Stimulated activated CD4-positive, alpha-beta T cell treated with anti-CD3 and anti-CD28 coated beads, Interleukin-4, amount 100 ng/mL, for 48 hours (primary cell): Measurements from ENCODE around the gene PRPF31.

Experiments used
- DNase-seq, 2 donors: peaks; one replicate each; pipeline ENCODE4 v3.0.0-alpha.2; 2020; ENCODE audit warnings: low read depth in 2 of 2

The PRPF31 gene

DNA sequence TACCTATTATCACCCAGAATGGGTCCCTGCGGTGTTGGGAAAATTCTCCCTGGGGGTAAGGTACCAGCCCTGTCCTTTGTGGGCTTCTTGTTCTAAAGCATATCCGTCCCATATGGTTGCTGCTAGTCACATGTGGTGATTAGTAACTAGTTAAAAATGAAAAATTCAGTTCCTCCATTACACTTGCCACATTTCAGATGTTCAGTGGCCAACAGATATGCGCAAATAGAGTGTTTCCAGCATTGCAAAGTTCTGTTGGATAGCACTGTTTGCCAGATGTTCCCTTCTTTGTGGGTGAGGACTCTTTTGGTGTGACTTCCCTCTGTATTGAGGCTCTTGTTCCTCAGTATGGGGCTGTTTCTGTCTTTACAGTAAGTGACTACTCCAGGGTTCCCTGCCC is 25.8 kb downstream of the PRPF31 start:
- DNase-seq = no peak

GRCh38 chr19:54142166-54142780 is 26.7 kb downstream of the PRPF31 start:
- no peak for DNase-seq

DNA sequence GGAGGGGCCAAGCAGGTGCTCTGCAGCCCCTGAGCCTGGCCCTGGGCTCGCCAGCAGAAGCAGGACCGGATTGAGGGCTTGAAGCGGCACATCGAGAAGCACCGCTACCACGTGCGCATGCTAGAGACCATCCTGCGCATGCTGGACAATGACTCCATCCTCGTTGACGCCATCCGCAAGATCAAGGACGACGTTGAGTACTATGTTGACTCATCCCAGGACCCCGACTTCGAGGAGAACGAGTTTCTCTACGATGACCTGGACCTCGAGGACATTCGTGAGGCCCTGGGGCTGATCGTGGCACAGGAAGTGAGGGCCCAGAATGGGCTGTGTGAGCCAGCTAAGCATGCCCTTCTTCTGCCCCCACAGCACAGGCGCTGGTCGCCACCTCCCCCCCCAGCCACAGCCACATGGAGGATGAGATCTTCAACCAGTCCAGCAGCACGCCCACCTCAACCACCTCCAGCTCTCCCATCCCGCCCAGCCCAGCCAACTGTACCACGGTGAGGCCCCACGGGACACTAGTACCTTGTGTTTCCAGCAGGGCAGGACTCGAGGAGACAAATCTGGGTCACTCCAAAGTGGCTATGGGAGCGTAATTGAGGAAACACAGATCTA is 30.1 kb downstream of the PRPF31 start:
- DNase-seq = no peak

DNA sequence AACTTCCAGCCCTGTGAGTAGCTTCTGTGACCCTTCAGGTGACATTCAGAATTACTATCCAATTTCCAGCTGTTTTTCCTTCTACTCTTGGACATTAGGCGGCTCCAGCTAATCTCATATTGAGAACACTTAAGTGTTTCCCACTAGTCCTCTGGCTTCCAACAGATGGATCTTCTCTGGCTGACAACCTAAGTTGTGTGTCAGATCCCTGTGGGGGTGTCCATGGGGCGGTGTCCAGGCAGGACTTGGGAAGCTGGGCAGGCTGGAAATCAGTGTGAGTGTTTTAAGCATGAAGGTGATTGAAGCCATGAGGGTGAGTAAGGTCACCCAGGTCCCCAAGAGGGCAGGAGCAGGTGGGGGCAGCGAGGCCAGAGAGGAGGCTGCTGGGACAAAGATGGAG is 32.1 kb downstream of the PRPF31 start:
- DNase-seq = no peak

DNA sequence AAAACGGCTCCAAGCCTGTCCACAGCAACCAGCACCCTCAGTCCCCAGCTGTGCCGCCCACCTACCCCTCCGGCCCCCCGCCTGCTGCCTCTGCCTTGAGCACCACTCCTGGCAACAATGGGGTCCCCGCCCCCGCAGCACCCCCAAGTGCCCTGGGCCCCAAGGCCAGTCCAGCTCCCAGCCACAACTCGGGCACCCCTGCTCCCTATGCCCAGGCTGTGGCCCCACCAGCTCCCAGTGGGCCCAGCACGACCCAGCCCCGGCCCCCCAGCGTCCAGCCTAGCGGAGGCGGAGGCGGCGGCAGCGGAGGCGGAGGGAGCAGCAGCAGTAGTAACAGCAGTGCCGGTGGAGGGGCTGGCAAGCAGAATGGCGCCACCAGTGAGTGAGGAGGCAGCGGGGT is 32.6 kb downstream of the PRPF31 start:
- no peak for DNase-seq

- DNase-seq = no peak
Measured at GRCh38 chr19:54149021-54149812, 33.7 kb downstream of the PRPF31 start.

GRCh38 chr19:54151362-54152035 is 35.9 kb downstream of the PRPF31 start:
- no peak for DNase-seq

DNA sequence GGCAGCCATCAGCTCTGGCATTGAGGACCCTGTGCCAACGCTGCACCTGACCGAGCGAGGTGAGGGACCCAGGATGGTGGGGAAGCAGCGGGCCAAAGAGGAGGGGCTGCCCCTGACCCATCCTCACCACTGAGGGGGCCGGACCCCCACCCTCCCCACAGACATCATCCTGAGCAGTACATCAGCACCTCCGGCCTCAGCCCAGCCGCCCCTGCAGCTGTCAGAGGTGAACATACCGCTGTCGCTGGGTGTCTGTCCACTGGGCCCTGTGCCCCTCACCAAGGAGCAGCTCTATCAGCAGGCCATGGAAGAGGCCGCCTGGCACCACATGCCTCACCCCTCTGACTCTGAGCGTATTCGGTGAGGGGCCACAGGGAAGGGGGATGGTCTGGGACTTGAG is 36.7 kb downstream of the PRPF31 start:
- DNase-seq = no peak

DNA sequence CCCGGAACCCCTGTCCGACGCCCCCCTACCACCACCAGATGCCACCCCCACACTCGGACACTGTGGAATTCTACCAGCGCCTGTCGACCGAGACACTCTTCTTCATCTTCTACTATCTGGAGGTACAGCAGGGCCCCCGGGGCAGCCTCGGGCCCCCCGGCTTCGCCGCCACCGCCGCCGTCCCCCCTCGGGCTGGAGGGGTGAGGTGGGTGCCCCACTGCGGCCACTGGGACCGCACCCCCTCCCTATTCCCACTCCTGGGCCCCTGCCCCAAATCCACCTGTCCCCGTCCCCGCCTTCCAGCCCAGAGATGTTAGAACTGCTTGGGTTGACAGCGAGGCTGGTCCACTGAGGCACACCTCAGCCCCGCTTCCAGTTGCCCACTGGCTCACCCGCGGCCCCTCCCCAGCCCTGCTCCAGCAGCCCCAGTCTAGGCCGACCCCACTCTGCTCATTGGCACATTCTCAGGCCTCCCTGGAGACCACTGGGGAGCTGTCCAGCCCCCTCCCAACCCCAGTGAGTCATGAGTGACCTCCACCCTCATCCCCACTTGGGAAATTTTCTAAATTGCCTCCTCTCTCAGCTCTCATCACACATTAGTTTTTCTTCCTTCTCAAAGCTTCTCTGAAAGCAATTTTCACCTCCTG is 37.4 kb downstream of the PRPF31 start:
- no peak for DNase-seq

GRCh38 chr19:54153731-54154326 is 38.3 kb downstream of the PRPF31 start:
- DNase-seq = no peak

DNA sequence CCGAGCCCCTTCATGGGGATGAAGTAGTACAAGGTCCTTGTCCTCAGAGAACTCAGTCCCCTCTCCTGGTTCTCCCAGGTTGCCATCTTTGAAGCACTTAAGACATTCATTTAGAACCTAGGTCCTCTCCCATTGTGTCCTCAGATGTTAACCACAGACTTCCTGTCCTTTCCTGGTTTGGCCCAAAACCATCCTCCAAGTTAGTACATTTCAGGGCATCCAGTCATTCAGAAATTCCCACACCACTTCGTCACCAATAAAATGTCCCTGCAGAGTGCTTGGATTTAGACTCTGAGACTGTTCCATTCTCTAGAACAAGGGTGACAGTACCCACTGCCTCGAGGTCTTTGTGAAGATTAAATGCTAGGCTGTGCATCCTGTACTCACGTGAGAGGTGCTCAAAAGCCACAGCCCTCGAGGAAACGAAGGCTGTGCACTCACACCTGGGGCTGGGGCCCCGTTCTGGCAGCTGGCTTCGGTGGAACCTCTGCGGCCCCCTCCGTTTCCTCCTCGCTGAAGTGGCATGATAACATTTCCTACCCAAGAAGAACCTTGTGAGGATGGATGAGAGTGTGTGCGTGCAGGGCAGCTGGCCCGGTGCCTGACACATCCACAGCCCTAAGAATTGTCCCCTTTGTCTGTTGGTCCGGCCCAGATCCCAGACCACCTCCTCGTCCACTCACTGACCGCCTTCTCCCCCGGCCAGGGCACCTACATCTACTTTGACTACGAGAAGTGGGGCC is 39.2 kb downstream of the PRPF31 start:
- DNase-seq = no peak

GRCh38 chr19:54155694-54156093 is 40.1 kb downstream of the PRPF31 start:
- no peak for DNase-seq

DNA sequence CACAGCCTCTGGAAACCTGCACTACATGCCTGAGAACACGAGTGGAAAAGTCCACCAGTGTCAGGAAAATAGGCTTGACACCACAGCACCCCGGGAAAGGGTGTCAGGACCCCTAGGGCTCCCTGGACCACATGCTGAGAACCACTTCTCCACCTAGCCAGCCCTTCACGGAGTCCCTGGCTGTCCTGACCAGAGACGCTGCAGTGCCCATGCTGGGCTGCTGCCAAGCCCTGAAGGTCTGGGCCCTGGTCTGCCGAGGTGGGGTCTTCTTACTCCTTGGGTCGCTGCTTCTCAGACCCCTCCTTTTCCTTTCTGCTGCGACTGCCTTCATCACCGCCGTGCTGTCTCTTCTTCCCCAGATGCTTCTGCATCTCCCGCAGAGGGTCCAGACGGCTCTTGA is 40.9 kb downstream of the PRPF31 start:
- no peak for DNase-seq

DNA sequence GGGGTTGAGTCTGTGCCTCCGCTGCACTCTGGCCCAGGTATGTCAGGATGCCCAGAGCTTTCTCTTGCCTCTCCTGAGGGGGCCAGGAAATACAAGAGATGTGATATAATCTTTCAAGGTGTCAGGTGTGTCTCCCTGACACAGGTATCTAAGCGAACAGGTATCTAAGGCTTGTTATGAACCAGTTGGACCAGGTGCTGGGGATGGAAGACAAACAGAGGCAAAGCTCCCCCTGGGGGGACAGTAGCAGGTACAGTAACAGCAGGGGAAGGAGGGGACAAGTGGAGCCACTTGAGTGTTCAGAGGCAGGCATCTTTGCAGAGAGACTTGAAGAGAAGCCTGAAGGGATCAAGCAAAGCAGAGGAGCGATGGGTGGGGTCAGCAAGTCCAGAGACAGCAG is 41.4 kb downstream of the PRPF31 start:
- DNase-seq = no peak

- no peak for DNase-seq
Measured at GRCh38 chr19:54158812-54159351, 43.3 kb downstream of the PRPF31 start.

DNA sequence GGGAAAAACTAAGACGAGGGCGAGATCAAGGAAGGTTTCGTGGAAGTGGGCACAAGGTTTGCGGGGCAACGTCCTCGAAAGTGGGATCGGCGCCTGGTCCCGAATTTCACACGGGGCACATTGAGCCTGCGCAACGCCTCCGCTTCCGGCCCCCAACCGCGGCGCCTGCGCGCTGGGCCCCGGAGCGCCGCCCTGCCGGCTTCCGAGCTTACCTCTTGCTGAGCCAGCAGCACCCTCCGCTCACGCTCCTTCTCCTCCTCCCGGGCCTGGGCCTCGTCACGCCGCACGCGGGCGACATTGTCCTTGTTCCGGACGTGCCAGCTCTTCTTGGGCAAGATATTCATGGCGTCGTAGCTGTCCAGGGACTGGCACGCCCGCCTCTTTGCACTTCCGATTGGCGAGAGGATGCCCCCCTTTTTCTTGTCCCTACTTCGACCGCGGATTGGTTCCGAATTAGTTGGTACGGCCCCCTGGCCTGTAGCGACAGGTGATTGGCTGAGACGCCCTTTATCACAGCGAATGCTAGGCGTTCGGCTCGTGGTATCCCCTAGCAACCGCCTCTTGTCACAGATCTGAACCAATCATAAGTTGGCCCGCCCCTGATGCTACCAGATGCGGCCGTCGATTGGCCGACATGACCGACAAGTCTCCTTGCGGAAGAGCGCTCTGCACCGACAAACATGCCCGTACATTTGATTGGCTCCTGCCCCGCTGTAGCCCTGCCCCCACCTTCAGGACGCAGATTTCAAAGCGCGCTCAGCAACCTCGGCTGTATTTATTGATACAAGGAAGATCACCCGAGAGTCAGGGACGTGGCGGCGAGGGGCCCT is 44.0 kb downstream of the PRPF31 start, which contains the start of gene LENG1:
Gene LENG1, minus strand, starts transcription at position 370 of the 830 bp plus-strand sequence. Its CDS starts 26 bp downstream, at position 344.
- DNase-seq = peak; percentile 93 to 97

GRCh38 chr19:54160182-54160811 is 44.7 kb downstream of the PRPF31 start:
- no peak for DNase-seq

DNA sequence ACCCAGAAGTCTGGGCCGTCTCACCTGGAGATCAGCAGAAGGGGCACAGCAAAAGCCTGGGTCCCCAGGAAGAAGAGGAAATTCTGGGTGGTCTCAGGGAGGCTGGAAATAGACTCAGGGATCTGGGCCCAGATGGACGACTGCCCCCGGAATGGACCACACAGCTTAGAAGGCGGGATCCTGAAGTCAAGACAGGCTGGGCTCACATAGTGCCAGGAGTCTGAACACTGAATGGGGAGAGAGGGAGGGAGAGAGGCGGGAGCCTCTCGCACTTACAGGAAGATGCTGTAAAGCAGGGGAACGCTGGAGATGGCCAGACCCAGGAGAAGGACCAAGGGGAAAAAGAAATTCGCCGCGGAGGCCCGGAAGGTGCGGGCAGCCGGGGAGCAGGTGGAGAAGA is 45.3 kb downstream of the PRPF31 start:
- DNase-seq = no peak

DNA sequence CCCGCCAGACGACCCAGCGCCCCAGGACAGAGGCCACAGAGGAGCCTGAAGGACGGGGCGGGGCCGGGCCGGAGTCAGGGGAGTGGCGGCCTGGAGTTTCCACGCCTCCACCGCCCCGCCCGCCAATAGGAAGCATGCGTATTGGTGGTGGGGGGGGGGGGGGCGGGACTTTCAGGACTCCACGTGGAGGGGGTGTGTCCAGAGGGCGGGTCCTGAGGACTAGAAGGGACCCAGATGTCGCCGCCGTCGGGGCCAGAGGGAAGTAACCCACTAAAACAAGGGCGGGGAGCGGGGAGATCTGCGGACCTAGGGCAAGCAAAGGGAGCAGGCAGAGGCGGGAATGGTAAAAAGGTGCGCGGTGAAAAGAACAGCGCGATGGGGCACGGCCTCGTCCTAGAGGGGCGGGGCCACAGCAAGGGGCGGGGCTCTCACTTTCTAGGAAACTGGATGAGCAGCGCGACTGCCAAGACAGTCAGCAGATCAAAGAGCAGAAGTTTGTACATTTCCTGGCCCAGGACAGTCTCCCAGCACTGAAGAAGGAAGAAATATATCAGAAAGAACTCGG is 46.8 kb downstream of the PRPF31 start:
- peak; percentile 80 to 85 for DNase-seq
